GM19099 (cell line): ENCODE data around the gene PTPRG.

Source experiments
- POLR2A ChIP-seq: IDR thresholded peaks from 3 replicates; pipeline ENCODE4 v1.6.1; 2011; ENCODE audit warnings: low read depth; ENCODE audit not compliant: insufficient read length; ENCODE audit errors: extremely low read depth

The PTPRG gene

DNA sequence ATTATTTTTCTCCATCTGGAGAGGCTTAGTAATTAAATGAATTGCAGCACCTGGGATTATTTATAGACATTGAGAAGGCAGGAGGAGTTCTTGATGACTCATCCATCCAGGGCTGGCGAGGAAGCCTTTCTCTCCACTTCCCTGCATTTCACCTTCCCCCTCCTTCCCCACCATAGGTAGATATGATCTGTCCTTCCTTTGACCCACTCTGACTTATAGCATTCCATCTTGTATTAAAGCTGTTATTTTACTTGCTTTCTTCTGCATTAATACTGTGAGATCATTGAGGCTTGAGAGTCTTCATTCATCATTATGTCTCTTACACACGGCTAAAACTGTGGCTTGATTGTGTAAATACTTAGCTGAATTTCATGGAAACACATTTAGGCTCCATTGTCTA, 523.2 kb downstream of the PTPRG start:
- TF ChIP-seq POLR2A = no peak

DNA sequence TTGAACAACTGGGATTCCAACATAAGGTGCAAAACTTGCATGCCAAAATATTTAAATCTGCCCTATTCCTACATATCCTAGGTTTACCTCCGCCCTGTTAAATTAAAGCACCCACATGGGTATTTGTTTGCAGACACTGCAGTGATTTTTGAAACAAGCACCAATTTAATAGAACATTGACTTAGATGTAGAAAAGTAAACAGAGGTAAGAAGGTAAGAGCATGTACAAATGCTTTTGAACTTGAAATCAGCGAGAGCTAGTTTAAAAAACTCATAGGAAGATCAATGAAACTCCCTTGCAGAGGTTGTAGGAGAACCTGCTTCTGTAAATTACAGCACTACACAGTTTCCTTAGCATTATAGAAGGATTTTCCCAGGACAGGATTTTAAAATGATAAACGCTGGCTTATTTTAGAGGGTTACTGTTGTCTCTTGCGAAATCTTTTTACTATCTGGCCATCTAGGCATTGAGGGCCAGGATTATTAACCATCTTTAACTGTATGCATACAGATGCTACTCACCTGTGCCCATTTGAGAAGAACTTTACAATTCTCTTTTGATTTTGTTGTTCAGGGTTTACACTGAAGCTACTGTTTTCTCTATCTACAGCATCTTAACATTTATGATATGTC, 527.2 kb downstream of the PTPRG start:
- no peak for TF ChIP-seq POLR2A

DNA sequence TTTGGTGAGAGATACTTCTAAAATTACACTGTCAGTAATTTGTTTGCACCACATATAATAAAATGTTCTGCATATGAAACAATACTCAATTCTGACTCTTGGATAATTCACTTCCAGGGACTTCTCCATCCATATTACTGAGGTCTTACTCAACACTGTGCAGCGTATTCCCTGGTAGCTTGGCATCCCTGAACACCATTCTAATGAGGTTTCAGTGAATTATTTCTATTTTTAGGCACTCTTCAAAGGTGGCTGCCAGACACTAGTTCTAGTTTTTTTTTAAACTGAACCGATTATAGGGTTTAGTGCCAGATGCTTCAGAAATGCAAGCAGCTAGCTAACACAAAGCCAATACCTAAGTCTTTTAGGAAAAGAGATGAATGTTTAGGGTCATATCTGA, 528.7 kb downstream of the PTPRG start:
- no peak for TF ChIP-seq POLR2A

DNA sequence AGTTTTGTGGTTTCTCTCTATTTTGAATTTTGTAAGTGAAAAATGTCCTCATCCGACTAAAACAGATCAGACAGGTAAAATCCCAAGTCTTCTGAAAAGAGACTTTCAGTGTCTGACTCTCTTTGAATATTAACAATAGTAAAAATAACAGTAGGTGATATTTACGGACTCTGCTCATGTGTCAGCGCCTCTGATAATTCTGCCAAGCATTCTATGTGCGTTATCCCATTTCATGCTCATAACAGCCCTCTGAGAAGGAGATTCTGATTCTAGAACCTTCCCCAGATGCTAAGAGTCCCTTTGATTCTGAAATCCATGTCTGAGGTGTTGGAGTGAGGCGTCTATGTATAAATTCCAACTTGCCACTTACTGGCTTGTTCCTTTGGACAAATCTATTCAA, 529.1 kb downstream of the PTPRG start:
- TF ChIP-seq POLR2A = no peak

DNA sequence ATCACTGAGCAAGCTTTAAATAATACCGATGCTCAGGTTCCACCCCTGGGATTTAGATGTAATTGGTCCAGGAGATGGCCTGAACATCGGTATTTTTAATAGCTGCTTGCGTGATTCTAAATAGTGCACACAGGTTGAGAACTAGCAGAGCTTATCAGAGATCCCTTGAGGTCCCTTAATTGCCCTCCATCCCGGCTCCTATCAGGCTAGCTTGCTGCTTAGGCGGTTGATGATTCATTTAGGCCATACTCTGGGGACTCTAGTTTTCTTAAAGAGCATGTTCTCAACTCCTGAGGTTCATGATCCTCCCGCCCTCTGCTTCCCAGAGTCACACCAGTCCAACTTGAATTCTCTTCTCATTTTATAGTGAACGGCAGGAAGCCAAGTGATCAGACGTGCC, 531.7 kb downstream of the PTPRG start:
- no peak for TF ChIP-seq POLR2A

DNA sequence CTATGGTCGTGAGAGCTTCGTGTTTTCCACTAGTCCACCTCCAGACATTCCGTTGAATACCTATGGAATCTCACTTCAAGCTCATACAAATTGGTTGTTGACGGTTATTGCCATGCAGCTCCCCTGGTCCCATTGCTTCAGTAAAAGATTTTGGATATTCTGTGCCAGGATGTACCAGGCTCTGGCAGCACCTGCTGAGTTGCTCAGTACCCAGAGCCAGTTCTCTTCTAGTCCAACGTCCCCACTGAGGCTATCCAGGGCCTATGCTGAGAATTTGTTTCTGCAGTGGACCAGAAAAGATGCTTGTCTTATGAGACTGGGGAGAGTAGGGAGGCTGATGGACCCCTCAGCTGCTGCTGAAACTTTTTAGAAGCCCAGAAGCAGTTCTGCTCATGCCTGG, 533.1 kb downstream of the PTPRG start:
- TF ChIP-seq POLR2A = no peak

DNA sequence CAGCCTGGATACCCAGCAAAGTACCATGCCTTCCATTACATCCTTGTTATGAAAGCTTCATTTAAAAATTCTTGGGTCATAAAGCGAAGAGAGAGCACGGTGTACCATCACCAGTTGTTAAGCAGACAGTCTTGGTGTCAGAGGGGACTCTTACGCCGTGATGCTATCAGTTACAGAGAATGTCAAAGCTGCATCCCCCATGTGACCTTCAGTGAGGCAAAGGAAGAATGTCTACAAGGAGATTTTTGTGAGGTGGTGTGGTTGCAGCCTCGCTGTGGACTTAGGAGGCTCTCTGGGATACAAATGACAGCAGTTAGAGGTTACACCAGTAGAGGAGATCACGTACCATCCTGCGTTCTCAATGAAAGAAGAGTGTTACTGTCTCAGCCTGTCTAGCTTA, 533.7 kb downstream of the PTPRG start:
- TF ChIP-seq POLR2A = no peak

DNA sequence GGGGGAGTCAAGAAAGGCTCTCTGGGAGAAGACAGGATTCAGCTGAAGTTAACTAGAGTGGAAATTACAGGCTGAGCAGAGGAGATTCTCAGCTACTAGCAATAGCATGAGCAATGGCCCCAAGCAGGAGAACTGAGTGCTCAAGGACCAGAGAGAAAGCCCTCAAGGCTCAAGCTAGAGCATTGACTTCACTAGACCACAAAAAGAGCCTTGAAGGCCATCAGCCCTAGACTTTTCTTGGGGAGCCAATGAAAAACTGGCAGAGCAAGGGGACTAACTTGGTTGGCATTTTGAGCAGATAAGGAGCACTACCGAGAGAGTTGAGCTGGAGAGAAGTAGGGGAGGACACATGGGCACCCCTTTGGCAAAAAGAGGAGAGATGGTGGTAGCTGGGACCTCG, 534.4 kb downstream of the PTPRG start:
- no peak for TF ChIP-seq POLR2A

DNA sequence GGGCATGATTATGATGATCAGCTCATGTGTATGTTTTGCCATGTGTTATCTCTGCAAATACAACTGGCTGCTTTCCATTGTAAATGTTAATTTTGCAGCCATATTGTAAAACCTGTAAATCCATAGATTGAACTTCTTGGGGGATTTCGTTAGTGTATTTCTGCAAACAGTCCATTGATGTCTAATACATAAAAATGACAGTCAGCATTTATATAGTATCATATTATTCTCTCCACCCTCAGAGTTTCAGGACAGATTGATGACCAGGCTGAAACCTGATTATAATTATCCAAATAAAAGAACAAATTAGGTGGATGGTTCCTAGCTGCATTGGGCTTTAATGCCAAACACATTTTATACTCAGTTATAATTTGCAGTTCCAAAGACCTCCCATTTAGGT, 535.1 kb downstream of the PTPRG start:
- no peak for TF ChIP-seq POLR2A

DNA sequence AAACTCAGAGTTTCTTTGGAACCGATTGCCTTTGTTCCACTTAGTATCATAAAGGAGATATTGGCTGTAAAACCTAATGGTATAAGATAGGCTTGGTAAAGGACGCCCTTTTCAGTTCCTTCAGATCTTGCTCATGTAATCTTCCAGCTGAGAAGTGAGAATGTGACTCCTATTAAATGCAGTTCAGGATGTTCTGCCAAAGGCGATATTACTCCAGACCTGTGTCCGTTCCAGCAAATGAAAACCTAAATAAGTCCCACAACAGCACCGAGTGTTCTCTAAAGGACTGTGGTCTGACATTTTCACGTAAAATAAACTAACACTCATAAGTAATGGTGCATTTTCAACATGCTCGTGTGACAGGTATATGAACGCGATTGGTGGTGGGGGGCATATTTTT, 535.8 kb downstream of the PTPRG start:
- no peak for TF ChIP-seq POLR2A

DNA sequence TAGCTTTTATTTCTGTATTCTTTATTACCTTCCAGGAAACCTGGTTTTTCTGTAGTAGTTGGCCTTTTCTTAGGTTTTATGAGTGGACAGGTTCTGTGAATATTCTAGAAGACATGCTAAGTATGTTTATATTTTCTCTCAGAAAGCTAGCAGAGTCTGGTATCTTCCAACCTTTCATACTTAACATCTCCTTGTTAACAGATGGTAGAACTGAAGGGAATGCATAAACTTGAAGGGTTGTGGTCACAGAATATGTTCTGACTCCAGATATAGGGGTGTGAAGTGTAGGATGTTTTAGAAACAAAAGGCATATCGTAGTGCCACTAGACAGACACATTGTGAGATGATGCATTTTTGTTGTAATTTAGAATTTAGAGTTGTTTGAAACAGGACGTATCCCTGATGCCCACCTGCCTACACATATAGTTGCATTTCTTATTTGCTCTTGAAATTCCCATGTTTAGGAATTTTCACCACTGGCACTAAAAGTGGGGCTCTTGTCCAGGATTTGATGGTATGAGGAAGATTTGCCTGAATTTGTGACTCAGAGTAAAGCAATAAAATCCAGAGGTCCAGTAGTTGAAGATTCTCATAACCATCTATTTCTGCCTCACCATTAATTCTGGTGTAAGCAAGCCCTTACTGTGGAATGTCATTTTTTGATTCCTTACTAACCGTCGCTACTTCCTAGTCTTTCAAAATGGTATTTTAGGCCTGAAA, 537.4 kb downstream of the PTPRG start:
- TF ChIP-seq POLR2A = no peak

DNA sequence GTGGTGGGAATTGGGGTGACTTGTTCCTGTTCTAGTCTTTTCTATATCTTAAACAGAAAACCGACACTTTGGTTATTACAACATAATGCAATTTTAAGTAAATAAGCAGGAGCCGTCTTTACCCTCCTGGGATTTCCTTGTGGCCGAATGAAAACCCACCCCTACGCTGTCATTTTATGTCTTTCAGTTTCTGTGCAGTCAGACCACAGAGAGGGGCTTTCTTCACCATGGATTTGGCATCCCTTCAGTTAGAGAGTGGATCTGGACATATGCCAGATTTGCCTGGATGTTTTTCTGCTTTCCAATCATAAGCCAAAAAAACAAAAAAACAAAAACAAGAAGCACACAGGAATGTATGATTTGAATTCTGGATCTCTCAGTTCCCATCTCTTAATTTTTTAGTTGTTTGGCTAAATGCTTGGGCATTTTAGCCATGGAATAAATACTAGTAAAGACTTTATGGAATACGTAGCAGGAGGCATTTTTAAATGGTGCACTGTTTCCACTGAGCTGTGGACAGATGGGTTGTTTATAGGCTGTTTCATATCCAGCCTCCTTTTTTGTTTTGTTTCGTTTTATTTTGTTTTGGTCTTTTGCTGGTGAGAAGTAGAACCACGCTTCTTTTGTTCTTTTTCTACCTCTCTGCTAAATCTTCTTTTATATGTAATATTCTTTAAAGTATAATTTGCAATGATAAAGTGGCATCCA, 539.1 kb downstream of the PTPRG start:
- no peak for TF ChIP-seq POLR2A

DNA sequence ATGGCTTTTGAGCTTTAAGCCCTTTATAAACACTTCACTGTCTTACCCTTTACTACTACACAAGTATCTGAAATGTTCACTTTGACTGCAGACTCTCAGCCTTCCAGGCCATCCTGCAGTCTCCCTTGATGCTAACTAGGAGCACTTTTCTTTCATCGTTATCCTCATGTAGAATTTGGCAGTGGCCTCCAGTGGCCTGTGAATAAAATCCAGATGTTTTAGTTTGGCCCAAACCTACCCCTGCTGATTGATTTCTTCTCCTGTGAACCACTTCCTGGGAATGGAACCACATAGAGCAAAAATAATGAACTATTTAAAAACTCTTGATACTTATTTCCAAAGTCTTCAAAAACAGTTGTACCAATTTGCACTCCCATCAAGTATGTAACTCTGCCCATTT, 540.1 kb downstream of the PTPRG start:
- TF ChIP-seq POLR2A = no peak

DNA sequence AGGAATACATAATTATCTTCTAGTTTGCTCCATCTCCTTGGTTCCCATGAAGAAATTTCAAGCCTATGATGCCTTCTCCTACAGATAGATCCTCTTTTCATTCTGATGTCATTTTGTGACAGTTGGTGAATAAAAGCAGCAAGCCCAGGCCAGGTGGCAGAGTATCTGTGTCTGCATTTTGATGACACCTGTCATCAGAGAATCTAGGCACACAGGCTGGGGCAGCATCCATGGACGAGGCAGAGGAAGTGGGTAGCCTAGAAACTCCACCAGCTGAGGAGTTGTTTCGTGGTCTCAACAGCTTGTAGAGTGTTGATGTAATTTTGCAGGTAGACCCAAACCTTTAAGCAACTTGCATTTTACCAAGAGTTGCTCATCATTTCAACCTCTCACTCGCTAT, 542.2 kb downstream of the PTPRG start:
- no peak for TF ChIP-seq POLR2A

DNA sequence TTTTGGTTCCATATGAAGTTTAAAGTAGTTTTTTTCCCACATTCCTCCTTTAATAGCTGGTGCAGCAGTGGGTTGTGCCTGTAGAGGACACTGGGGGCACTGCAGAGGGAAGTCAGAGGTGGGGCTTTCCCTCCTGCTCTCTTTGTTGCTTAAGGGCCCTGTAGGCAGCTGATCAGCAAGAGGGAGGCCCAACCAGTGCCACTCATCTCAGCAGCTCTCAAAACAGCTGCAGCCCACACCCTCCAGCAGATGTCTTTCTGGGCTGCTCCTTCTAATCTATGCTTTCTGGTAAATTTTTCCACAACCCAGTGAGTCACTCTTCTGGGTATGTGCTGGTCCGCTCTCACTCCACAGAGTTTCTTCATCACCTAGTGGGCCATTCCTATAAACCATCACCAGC, 548.2 kb downstream of the PTPRG start:
- TF ChIP-seq POLR2A = no peak
